ENCODE results near the gene FAHD1.

The FAHD1 gene

DNA sequence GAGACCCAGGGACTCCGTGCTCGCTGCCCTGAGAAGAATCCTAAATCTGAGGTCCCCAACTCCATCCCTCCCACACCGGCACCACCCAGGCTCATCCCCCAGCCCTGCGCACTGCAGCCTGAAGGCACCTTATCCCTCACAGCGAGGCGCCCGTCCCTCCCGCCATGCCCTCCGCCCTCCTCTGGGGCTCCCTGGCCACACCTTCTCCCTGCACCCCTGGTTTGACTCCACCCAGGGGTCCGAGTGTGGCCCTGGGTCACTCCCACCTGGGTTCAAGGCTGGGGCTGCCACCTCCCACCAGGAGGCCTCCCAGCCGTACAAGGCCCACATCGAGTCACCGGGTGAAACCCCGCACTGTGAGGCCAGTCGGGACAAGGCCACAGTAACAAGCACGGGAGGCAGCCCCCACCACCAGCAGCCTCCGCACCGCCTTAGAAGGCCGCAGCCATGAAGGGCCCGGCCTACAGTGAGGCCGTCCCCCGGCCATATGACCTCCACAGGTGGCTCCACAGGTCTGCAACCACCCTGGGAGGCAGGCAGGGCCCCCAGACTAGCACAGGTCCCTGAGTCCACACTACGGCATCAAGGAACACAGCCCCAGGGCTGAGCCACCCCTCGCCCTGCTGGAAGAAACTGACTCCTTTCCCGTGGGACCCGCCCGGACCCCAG, 8.7 kb upstream of the FAHD1 start:
- DNase-seq = no peak

DNA sequence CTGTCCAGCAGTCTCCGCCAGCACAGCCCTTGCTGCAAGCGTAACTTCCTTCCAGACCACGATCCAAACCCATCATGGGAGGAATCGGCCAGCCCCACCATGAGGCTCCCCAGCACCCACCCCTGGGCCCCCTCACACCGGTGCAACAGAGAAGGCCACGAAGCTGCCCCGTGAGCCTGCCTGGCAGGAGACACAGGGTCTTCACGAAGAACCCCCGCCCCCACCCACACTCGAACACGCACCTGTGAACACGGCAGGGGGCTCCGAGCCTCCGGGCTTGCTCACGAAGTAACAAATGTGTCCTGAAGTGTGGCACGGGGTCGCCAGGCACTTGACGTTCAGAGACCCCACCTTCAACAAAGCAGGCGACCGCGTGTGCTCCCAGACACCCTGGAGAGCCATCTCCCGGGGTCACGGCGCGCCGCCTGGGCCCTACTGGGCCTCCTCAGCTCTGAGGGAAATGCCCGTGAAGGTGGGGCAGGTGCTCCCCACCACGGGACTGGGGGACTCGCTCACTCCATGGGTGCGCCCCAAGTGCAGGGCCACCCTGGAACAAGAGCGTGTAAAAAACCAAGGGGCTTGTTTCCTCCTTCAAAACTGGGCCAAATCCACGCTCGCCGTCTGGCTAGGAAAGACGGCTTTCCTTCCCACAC, 8.0 kb upstream of the FAHD1 start:
- DNase-seq = no peak

DNA sequence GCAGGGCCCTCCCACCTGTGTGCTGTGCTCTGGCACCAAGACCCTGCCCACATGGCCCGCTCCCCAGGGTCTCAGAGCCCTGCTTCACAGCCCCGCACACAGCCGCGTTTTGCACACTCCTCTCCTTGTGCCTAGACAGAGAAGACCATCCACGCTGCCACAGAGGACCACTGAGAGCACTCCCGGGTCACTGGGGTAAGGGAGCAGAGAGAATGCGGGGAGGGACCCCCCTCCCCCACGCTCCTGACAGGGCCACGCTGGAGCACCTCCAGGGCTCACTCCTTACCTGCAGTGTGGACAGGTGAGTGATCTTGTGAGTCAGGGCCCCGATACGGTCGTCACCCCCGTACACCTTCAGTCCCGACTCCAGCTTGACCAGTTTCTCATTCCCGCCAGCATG, 7.4 kb upstream of the FAHD1 start:
- no peak for DNase-seq

DNA sequence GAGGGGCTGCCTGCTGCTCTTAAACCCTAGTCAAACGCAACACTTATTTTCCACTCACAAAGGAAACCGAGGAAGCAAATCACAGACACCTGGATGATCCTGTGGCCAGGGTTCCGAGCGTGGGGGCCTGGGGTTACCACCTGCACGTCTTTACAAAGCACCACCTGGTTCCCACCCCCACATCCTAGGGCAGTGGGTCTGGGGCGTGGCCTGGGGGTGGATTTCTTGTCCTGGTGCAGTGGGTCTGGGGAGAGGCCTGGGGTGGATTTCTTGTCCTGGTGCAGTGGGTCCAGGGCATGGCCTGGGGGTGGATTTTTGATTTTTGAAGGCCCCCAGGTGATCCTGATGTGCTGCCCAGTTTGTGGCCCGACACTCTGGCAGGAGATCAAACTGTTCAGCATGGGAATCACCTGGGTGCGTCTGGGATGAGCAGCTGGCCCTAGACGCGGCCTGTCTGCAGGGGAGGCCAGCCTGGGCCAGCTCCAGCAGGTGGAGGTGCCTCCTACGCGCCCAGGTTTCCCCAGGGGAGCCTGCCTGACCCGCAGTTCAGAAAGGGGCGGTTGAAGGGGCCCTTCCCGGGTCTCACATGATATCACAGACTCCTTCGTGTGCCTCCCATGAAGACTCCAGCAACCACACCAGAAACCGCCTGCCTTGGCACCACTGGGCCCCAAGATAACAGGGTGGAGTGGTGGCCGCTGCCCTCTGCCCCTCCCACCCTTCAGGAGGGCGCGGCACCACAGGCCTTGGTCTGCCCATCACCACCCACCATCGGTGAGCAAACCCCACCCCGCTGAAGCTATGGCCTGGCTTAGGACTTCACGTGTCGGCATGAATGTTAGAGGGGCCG, 6.7 kb upstream of the FAHD1 start:
- DNase-seq = no peak

DNA sequence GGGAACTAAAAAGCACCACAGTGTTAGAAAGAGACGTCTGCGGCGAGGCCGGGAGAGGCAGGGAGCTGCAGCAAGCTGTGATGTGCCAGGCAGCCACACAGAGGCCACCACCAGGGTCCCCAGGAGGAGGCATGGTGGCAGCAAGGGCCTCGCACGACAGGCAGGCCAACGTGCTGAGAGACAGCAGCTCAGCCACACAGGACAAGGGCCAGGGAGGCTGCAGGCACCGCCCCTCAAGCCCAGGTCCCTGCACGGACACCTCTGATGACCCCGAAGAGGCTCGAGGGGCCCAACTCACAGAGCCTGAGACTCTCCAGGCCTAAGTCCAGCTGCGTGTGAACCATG, 6.1 kb upstream of the FAHD1 start:
- no peak for DNase-seq

DNA sequence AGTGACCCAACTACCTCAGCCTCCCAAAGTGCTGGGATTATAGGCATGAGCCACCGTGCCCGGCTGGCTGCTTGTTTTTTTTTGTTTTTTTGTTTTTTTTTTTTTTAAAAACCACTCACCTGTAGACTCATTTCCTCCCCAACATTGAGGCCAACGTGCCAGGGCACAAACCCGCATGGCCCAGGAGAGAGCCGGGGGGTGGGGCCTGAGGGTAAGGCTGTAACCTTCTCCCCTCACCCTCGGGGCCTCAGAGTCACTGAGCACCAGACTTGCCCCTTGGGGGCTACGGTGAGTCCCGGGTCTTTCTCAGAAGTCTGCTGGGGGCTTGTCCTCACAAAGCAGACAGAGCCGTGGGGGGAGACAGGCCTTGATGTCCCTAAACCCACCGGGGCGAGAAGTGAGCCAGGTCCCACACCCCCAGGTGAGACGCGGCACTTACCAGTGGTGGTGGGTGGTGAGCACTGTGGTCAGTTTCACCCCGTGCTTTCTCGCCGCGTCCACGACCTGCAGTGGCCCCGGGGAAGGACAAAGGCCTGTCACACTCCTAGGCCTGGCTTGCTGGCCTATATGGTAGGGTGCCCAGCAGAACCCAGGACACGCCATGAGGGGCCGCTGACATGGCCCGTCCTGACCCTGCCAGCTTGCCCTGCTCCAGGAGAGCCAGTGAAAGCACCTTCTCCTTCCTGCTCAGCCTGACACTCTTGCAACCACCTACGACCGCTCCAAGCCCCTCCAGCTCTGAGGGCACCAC, 5.0 kb upstream of the FAHD1 start:
- no peak for DNase-seq

DNA sequence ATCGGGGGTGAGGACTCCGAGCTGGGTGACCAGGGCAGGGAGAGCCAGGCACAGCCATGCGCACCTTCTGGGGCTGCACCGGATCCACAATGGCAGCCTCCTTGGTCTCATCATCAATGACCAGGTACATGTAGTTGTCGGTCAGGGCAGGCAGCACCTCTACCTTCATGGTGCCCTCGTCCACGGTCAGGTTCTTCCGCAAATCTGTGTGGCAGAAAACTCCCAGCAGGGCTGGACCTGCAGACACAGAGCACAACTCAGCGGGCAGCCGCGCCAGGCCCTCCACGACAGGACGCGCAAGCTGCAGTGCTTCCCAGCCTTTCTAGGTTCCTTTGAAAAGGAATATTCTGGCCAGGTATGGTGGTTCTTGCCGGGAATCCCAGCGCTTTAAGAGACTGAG, 4.2 kb upstream of the FAHD1 start:
- DNase-seq = no peak

DNA sequence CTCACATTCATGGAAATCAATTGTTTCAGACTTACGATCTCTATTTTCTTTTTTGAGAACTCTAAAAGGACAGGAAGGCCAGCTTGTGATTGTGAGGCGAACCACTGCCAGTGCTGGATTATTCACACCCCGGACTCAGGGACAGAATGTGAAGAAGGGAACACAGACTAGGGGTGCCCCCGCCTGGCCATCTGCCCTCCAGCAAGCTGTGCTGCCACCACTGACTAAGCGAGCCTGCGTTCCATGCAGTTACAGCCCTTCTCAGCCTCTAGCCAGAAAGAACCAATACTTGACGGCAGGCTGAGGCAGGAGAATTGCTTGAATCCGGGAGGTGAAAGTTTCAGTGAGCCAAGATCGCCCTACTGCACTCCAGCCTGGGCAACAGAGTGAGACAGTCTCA, 3.2 kb upstream of the FAHD1 start:
- DNase-seq = no peak

DNA sequence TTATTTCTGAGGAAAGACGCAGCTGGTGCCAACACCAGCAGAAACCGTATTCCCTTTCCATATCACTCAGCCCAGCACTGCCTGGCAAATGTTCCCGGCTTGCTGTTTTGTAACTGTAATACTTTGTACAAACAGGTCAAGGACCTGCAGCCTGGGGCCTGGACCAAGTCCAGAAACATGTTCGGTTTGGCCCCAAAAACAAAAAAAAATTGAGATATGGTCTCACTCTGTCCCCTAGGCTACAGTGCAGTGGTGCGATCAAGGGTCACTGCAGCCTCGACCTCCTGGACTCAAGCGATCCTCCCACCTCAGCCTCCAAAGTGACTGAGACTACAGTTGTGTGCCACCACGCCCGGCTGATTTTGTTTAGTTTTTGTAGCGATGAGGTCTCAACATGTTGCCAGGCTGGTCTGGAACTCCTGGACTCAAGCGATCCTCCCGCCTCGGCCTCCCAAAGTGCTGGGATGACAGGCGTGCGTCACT, 1.6 kb upstream of the FAHD1 start:
- no peak for DNase-seq

DNA sequence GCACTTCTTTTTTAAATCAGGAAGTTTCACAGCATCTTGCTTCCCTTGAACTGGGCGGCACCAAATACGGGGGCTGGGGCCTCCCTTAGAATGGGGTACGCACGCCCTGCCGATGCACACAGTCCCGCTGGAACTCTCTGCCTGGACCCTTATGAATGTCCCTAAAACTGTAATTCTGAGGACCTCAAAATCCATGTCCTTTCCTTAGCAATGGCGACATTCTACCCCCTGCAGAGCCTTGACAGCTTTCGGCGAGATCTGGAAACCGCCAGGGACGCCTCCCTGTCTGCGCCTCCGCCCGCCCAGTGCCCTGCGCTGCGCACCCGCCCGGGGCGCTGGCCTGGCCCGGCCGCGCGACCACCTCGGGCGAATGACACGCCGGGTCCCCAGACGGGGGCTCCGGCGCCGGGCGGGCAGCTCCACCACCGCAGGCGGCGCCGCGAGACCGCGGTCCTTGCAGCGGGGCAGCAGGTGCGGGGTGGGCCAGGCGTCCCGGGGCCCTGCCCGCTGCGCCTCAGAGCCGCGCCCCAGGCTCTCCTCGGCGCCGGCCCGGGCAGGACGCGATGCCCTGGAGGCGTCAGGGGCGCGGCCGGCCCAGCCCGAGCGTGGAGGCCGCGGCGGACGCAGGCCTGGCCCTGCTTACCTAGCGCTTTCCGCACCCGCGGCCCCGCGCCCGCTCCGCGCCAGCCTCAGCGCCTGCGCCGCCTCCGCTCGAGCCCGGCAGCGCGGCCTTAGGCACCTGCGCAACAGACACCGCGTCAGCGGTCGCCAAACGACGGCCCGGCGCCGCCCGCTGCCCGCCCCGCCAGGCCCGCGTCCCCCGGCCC, 929 bp upstream of the FAHD1 start:
- peak in 1 of 2 experiments; percentile 66 for DNase-seq

DNA sequence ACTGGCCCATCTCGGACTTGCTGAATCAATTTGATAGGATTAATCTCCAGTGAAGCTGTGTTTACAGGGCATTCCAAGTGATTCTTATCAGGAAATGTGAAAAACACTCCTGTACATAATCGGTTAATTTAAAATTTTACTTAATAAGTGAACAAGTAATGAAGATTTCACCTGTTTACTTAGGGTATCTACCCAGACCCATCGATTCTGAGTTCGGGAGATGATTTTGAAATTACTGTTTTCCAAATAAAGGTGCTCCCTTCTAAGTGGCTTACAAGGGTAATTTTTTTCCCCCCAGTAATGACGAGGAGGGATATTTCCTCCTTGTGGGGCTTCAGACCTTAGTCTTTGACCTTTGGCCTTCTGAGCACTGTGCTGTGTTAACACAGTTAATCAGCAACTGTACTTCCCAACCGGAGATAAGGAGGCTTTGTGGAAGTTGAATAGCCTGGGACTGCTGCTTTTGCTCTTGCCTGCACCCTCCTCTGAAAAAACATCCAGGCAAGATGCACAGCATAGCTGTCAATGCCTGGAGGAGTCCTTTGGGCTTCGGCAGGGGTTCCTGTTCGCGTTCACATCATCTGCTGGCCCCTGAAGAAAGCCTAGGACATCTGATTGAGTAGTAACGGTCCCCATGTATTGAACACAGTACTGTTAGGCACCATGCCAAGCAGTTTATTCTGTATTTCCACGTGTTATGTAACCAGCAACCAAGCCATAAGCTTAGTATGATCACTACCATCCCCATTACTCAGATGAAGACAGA, 1.8 kb downstream of the FAHD1 start:
- no peak for DNase-seq

DNA sequence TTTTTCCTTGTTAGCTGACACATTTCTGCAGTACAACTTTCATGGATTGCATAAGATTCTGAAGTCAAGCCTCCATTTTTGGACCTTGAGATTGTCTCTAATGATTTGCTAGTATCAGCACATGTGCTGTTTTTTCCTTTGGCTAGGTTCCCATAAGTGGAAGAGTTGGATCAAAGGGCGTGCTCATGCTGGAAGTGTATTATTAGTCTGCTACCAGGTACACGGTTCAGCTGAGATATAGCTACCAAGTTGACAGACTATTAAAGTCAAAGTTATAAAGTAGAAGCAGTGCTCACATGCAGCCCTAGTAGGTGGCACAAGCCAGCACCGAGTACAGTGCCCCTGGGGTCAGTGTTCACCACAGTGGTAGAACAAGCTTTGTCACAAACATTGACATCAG, 3.2 kb downstream of the FAHD1 start:
- DNase-seq = no peak

DNA sequence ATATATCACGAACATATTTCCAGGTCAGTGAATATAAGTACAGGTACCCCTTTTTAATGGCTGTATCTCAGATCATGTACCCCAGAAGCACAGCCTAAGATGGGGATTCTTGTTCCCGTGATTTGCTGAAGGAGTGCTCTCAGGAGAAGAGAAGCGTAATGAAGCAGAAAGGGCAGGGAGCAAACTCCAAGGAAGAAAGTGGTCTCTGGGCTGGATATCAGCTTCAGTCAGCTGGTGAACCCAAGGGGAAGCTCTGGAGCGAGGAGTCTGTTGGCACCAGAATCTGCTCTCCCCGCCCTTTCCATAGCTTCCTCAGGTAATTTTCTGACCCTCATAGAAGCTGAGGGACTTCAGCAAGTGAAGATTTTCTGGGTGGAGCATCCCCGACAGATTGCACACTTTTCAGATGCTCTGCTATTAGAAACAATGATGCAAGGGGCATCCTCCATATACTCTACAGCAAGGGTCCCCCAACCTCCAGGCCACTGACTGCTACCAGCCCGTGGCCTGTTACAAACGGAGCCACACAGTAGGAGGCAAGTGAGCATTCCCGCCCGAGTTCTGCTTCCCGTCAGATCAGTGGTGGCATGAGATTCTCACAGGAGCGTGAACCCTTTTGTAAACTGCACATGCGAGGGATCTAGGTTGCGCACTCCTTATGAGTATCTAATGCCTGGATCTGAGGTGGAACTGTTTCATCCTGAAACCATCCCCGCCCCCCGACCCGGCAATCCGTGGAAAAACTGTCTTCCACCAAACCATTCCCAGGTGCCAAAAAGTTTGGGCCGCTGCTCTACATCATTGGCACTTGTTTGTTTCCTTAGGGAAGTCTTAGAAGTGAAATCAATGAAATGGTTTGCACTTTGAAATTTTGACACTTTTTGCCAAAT, 4.4 kb downstream of the FAHD1 start:
- DNase-seq = no peak

DNA sequence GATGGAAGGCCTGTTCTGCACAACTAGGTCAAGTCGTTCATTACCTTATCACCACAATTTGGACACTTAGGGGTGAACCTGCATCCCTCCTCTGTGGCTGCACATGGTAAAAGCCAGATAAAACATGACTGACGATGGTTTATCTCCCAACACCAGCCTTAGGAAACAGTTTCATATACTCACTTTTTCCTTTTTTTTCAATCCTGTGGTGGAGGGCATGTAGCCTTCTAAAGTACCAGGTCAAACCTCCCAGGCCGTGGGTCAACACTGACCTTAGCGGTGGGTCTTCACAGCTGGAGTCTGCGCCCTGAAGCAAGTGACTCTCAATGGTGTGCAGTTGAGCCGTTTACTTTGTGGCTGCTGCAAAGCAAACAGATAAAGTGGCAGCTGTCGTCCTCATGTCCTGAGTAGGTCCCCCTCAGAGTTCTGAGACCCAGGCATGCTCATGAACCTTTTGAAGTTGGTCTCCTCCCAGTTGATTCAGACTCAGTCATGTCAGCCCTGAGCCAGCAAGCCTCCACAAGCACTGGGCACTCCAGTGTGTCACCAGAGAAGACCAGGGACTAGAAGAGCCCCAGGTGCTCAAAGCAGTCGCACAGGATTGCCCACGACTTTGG, 5.9 kb downstream of the FAHD1 start:
- DNase-seq = peak; percentile 10 to 30

DNA sequence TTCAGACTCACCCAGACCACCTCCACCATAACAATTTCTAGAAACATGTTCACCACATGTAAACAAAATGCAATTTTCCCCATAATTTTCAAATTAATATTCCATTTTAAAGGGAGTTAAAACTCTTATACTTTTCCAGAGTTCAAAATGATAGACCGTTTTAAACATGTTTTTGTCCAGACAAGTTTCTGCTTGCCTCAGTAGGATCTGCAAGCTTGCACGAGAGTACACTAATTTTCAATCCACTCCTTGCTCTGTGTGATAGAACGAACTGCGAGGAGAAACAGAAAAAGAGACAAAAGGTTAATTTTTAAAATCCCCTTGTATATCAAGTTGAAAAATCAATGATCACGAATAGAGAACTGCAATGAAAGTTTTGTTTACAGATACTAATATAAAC, 7.1 kb downstream of the FAHD1 start:
- no peak for DNase-seq

DNA sequence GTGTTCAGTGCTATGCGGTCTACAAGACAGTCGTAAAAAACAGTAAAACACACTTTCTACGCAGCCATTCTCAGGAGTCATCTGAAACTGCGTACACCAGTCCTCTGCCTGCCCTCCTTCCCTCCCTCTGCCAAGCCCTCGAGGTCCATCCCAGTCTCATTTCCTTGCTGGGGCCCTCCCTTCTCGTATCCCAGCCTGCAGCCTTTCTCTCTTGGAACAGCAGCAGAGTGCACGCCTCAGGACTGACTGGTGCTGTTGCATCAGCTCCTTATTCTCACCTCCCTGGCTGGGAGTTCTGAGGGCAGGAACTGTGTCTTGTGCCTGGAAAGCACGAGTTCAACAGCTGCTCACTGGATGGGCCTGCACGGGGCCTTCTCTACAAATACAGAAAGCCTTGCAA, 12.5 kb downstream of the FAHD1 start:
- DNase-seq = no peak

DNA sequence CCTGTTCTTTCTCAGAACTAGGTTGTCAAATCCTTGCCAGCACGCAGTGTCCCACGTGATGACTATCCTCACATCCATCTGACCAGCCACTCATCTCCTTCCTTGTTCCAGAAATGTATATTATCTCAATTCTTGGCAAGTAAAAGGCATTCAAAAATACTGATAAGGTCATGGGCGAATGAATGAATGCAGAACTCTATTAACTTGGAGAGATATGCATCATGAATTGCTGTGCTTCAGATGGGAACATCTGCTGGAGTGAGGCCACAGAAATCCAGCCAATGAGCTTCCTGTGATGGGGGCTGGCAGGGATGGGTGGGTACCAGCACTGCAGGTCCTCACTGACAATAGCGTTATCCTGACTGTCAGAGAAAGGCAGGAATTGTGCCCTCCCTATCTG, 19.0 kb downstream of the FAHD1 start:
- no peak for DNase-seq

DNA sequence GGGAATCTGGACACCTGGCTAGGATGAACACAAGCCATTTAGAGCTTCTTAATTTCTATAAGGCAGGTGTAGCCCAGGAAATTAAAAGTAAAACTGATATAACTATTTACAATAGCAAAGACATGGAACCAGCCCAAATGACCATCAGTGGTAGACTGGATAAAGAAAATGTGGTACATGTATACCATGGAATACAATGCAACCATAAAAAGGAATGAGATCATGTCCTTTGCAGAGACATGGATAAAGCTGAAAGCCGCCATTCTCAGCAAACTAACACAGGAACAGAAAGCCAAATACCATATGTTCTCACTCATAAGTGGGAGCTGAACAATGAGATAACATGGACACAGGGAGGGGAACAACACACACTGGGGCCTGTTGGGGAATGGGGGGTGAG, 19.4 kb downstream of the FAHD1 start:
- DNase-seq = no peak

DNA sequence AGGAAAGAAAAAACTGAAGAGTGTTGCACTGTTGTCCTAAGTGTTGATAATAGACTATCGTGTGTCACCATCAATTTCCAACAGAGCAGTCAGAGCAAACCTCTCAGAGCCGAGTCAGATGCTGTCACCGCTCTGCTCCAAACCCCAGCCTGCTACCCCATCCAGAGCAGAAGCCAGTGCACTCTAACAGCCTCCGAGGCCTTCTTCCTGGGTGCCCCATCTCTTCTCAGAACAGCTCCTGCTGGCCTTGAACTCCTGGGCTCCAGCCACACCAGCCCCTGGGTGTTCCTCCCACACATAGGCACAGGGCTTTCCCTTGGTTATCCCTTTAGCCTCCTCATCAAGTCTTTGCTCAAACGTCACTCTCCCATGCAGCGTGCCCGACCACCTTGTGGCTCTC, 24.0 kb downstream of the FAHD1 start:
- DNase-seq = no peak

DNA sequence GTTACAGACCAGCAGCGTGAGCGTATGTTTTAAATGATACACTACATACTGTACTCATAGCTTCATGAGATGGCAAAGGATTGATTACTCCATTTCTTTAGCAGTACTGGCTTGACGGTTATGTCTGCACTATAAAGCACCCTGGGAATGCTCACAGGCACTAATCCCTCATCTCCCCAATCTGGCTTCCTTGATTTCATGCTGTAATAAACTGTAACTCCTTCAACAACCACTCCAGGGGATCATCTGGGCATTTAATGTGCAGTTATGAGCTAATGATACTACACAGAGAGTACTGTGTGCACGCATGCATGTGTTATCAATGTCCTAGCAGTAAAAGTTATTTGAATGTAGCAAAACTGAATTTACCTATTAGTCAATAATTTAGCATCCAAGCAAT, 24.8 kb downstream of the FAHD1 start:
- DNase-seq = no peak
